HG03108 (cell line): ENCODE measurements around the gene TTC19.
"Not testable (repeated sequence)": the region's sequence is repeated elsewhere in the genome, so short reads cannot be mapped to it uniquely, and the experiment has no call there.

Experiments
- ATAC-seq: cut with Tn5 transposase; IDR thresholded peaks from one replicate; pipeline ENCODE4 v1.9.1; 2021; ENCODE audit warnings: moderate library complexity; ENCODE audit not compliant: unreplicated experiment

The TTC19 gene

GRCh38 chr17:15972497-15972951, 27.1 kb upstream of the TTC19 start:
- ATAC-seq: no peak

DNA sequence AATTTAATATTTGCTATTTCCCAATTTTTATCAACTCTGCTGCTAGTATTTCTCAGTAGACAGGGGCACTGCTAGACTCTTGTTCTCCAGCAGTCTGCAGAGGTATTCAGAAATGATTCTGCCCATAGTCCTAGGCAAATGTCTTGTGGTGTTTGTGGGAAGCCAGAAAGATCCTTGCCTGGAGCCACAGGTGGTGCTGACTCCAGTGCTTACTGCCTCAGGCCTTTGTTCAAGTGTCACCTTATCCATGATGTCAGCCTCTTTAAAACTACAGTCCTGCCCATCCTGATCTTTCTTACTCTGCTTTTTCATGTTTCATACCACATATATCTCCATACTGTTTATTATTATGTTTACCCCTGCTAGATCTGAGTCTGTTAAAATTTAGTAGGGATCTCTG, 26.6 kb upstream of the TTC19 start:
- ATAC-seq: no peak

DNA sequence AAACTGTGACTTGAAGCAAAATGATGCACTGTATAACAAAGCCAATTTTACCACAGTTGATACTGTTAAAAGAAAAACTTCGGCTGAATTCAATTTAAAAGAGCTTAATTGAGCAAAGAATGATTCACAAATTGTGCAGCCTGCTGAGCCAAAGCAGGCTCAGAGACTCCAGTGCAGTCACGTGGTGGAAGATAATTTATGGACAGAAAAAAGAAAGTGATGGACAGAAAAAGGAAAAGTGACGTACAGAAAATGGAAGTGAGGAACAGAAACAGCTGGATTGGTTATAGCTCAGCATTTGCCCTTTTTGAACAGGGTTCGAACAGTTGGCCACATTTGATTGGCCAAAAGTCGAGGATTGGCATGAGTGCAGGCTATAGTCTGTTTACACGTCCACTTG, 25.8 kb upstream of the TTC19 start:
- no peak for ATAC-seq

- ATAC-seq: no peak
These were observed 21.7 kb upstream of the TTC19 start for GRCh38 chr17:15977894-15978293.

GRCh38 chr17:15978606-15979005, 21.0 kb upstream of the TTC19 start:
- no peak for ATAC-seq

- ATAC-seq: not testable (repeated sequence)
These were observed 20.6 kb upstream of the TTC19 start for GRCh38 chr17:15979013-15979412.

DNA sequence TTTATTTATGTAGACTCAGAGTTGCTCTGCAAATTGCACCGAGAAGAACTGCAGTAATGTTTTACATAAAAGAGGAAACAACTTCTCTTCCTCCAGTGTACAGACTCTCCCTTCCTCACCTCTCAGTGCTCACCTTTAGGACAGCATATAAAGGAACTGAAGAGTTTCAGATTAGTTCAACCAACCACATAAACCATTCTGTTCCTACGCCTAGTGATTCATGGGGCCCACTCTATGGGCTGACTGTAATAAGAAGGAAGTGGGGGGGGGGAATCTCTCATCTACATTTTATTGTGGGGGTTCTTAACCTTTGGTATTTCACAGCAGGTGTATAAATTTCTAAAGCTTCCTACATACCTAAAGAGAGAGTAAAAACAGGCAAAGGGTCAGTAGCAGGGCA, 18.4 kb upstream of the TTC19 start:
- ATAC-seq: no peak

- ATAC-seq: no peak
These were observed 17.7 kb upstream of the TTC19 start for GRCh38 chr17:15981646-15982580.

GRCh38 chr17:15996322-15996721, 3.3 kb upstream of the TTC19 start:
- ATAC-seq: no peak

- ATAC-seq: no peak
These were observed 1.5 kb upstream of the TTC19 start for GRCh38 chr17:15998031-15998562.

- ATAC-seq: peak; percentile 7
These were observed 577 bp downstream of the TTC19 start for GRCh38 chr17:15999974-16000827.

GRCh38 chr17:16001226-16001897, 1.7 kb downstream of the TTC19 start:
- no peak for ATAC-seq

DNA sequence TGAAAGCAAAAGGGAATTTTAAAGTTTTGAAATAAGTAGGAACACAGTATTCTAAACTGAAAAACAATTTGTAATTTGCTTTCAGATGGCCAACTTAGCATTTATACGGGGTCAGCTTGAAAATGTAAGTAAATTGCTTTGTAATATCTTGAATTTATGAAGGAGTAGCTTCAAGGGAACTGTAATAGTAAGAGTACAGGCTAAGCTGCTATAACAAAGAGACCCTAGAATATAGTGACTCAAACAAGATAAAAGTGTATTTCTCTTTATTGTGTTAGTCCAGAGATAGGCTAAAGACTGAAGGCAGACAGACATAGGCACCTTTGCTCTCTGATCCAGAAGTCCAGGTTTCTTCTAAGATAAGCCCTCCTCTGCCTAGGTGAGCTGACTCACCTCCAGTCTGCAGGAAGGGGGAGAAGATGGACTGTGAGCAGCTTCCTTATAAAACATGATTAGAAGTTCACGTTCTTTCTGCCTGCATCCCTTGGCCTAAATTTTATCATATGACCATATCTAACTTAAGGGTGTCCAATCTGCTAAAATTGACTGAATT, 3.2 kb downstream of the TTC19 start:
- ATAC-seq: no peak

- no peak for ATAC-seq
These were observed 4.2 kb downstream of the TTC19 start for GRCh38 chr17:16003841-16004240.

GRCh38 chr17:16005636-16006035, 6.0 kb downstream of the TTC19 start:
- no peak for ATAC-seq

- ATAC-seq: no peak
These were observed 7.8 kb downstream of the TTC19 start for GRCh38 chr17:16007439-16007838.

- no peak for ATAC-seq
These were observed 14.4 kb downstream of the TTC19 start for GRCh38 chr17:16013943-16014407.

- ATAC-seq: no peak
These were observed 19.7 kb downstream of the TTC19 start for GRCh38 chr17:16019347-16019746.

GRCh38 chr17:16023881-16024280, 24.3 kb downstream of the TTC19 start:
- ATAC-seq: no peak

DNA sequence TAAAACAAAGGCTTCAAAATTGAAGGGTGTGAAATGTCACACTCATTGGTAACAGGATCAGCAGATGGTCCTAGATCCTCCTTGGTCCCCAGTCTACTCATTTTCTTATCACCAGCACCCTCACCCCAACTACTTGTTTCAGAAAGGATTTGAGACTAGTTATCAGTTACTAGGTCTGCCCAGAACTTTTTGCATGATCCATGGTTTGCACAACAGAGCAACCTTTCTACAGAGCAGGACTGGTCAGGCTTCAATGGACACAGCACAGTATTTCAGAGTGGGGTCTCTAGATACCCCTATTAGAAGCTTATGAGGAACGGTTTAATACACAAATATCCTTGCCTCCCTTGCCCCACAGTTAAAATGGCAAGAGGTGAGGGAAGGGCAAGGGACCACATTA, 25.6 kb downstream of the TTC19 start:
- no peak for ATAC-seq

- no peak for ATAC-seq
These were observed 27.3 kb downstream of the TTC19 start for GRCh38 chr17:16026895-16027294.
